Activated gamma-delta T cell (primary cell): ENCODE results near the gene RIPOR2.

Experiments used
- DNase-seq: peaks from one replicate; lab custom pipeline; 2025; lab: John Stamatoyannopoulos, UW
- total RNA-seq, 2 donors: gene quantifications; one replicate each; lab custom pipeline; 2026; lab: John Stamatoyannopoulos, UW

Gene RIPOR2, protein sequence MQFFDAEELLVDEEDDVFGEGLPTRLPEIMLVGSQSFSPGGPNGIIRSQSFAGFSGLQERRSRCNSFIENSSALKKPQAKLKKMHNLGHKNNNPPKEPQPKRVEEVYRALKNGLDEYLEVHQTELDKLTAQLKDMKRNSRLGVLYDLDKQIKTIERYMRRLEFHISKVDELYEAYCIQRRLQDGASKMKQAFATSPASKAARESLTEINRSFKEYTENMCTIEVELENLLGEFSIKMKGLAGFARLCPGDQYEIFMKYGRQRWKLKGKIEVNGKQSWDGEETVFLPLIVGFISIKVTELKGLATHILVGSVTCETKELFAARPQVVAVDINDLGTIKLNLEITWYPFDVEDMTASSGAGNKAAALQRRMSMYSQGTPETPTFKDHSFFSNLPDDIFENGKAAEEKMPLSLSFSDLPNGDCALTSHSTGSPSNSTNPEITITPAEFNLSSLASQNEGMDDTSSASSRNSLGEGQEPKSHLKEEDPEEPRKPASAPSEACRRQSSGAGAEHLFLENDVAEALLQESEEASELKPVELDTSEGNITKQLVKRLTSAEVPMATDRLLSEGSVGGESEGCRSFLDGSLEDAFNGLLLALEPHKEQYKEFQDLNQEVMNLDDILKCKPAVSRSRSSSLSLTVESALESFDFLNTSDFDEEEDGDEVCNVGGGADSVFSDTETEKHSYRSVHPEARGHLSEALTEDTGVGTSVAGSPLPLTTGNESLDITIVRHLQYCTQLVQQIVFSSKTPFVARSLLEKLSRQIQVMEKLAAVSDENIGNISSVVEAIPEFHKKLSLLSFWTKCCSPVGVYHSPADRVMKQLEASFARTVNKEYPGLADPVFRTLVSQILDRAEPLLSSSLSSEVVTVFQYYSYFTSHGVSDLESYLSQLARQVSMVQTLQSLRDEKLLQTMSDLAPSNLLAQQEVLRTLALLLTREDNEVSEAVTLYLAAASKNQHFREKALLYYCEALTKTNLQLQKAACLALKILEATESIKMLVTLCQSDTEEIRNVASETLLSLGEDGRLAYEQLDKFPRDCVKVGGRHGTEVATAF
- 490 to 1,126 reads per million in 2 donors for total RNA-seq

DNA sequence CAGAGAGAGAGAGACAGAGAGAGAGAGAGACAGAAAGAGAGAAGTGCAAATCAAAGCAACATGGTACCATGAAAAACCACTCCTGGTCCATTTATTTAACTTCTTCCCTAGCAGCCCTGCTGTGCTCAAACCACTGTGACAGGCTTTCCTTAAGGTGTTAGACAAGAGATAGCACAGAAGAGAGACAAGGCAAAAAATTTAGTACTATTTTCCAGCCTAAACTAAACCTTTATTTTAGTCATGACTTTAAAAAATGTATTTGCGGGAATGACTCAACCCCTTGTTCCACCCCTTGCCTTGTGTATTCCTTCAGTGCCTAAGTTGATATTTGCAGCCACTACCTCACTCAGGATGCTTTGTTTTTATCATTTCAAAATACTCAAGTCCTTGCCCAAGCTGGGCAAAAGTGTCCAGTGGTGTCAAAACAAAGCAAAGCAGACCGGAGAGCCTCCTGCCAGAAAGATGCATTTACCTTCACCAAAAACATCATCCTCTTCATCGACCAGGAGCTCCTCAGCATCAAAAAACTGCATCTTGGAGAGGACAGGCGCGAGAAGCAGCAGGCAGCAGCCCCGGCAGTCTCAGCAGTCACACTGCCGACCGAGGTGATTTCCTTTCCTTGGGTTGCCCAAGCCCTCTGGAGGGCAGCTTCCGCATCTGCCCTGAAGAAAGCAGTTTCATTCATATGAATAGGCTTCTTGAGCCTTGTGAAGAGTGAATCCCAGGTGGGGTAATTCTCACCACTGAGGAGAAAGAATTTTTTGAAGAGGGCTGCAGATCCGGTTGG is at the start of gene RIPOR2:
RIPOR2 (minus strand) TSS at position 595 of the 787 bp plus-strand sequence; CDS start at position 533, 62 bp downstream.
- peak; percentile 35 for DNase-seq

DNA sequence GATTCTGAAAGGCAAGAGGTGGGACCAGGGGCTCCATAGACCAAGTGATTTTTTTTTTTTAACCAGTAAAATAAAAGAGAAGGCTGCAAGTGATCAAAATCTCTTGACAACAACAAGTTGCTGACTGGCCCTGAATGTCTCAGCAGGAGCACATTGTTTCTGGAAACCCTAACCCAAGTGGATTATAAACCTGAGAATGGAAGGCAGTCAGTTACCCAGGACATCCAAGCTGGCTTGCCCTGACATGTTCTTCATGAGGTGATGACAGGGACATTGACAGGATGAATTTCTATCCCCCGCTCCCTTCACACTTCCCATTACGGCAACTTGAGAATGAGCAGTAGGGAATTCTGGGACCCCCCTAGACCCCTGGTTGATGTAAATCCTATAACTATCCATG is 49.6 kb upstream of the RIPOR2 start:
- DNase-seq = no peak

DNA sequence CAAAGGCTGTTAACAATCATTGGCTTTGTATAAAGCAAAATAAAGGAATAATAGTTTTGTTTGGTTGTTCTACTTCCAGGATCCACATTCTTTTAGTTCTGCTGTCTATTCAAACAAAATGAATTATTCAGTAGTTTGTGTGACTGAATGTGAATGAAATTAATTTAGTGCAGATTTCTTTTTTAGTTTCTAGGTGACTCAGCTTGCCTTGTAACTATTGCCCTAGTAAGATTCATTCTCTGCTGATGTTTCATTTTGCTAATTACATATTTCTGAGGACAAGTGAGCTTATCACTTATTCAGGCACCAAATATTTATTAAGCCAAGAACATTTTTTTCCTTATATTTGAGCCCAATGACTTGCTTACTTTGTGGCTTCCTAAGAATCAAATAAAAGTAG is 46.5 kb upstream of the RIPOR2 start:
- DNase-seq = no peak

DNA sequence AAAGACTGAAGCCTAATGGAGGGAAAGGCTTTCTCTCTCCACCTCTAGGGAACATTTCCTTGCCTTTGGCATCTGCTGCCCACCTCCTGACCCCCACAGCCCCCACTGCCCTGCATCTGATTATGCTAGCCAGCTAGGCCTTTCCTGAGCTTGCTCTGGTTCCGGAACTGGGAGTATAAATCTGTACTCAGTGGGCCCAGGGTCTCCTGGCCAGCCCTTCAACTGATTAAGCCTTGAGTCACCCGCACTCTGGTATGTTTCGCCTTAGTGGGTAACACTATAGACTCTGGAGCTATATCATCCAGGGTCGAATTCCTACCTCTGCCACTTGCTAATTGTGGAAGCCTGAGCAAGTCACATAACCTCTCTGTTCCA is 45.6 kb upstream of the RIPOR2 start:
- DNase-seq = no peak

DNA sequence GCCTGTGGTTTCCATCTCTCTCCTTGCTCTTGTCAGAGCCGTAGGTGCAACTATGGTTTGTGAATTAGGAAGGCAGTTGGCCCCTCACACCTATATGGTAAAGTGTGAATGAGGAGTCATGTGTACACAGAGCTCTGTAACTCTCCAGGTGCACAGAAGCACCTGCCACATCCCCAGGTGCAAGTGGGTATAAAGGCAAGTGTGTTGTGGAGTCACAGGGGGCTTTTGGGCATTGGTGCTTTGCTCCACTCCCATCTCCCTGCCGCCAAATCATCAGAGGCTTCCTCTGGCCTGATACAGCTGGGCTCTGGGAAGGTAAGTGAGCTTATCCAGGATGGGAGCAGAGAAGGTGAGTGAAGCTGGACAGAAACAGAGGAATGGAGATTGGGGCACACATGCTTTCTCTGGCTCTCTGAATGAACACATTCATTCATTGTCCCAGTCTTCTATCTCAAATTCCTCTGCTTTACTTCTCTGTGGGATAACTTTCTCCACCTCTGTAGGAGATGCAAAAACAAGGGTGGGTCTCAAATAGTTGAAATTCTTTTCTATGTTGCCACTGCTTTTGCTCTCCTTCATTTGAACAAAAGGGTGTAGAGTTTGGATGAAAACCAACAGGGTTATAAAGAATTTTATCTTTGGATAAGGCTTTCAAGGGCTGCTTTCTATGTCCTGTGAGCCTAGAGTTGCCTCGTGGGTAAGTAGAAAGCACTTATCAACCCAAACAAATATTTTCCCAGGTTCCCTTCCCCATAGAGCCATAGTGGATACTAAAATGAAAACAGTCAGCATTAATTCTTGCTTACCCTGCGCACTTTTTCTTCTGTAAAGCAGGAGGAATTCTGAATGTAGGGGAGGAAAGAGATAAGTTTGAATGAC is 45.0 kb upstream of the RIPOR2 start:
- no peak for DNase-seq

DNA sequence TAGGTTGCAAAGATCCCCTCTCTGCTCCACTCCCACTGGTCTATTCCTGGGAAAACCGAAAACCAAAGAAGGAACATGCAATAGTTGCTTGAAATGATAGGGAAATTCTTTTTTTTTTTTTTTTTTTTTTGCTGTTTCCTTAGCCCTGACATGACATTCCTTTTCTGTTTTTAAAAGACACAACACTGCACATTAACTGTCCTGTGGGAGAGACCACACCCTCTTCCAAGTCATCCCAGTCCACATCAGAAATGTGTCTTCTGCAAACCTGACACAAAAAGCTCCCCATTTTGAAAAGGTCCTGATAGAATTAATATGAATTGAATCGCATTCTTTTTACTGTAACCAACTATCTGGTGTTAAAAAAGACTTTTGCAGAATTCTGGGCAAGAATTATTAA is 43.4 kb upstream of the RIPOR2 start:
- no peak for DNase-seq

DNA sequence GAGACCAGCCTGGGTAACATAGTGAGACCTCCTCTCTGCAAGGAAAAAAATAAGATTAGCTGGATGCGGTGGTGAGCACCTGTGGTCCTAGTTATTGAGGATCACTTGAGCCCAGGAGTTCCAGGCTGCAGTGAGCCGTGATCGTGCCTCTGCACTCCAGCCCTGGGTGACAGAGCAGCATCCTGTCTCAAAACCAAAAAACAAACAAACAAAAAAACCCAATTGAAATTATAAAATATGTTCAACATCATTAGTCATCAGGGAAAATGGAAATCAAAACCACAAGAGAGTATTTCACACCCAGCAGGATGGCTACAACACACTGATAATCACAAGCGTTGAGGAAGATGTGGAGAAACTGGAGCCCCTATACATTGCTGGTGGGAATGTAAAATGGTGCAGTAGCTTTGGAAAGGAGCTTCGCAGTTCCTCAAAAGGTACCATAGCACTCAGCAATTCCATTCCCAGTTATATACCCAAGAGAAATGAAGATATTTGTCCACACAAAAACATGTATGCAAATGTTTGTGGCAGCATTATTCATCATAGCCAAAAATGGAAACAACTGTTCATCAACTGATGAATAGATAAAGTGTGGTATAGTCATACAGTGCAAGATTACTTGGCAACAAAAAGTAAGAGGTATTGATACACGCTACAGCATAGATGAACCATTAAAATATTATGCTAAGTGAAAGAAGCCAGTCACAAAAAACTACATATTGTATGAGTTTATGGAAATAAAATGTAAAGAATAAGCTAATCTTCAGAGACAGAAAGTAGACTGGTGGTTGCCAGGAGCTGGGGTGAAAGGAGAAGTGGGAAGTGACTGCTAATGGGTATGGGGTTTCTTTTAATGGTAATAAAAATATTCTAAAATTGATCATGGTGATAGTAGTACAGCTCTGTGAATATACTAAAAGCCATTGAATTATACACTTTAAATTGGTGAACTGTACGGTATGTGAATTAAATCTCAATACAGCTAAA is 38.7 kb upstream of the RIPOR2 start:
- DNase-seq = no peak

DNA sequence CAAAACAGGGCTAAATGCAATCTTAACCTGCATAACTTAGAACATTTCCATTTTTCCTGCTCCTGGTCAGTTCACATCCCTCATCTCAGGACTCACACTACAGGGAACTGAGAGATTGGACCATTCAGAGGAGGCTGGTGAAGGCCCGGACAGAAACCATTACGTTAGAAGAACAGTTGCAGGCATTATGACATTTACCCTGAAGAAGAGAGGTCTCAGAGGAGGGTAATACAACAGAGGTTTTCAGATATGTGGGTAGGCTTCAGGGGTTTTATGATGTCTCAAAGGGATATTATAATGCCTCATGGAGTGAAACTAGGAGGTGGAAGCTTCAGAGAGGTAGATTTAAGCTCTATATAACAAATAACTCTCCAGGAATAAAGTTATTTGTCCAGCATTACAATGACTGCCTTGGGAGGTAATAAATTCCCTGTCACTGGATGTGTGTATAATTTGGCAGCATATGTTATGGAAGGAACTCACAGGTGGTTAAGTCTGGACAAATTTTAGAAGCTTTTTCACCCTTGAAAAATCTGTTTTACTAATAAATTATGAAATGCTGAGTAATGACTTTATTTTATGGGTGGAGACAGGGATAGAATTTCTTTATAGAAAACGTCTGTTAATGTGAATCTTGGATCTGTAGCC is 36.7 kb upstream of the RIPOR2 start:
- DNase-seq = no peak

DNA sequence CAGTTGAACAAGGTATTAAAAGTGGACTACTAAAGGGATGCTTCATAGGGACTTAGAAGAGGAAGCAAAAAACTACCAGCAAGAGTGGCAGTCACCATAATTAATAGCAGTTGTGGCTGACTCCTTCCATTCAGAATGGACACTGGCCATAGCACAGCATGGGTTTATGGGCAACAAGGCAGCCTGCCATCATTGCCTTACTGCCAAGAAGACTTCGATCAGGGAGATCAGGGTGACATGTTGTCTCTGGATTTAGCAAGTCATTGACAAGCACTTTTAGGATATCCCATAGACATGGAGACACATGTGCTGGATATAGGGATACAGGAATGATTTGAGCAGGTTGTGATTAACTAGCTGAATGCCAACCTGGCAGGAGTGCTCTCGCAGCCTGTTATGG is 35.3 kb upstream of the RIPOR2 start:
- DNase-seq = no peak

DNA sequence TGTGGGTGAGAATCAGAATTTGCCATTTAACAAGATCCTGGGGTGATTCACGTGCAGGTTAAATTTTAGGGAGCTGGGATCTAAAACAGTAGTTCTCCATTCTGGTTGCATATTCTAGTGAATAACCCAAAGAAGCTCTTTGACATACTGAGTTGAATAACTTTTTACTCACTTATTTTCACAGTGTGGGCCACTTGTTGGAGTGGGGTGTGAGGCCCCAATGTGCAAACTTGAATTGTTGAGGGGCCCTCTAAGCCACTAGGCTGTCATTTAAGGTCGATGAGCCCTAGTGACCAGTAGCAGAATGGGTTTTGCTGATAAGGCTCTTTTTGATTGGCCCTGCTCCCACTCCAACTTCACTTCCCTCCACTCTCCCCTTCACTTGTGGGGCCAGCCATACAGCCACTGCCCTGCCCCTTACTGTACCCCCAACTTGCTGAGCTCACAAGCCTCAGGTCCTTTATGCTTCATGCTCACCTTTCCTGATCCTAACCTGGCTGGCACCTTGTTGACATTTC is 33.6 kb upstream of the RIPOR2 start:
- no peak for DNase-seq

DNA sequence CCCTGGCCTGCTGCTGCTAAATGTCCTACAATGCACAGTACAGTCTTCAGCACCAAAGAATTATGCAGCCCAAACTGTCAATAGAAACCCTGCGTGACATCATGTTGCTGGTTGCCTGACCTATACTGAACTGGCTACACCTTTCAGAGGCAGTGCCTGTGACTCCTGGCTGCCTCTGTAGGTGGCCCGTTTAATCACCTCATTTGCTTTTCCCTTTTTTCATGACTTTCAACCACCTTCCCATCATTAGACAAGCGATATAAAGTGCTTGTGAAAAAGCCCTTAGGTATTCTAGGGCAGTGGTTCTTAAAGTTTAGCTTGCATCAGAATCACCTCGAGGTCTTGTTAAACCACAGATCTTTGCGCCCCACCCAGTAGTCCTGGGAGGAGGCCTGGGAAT is 33.0 kb upstream of the RIPOR2 start:
- no peak for DNase-seq

DNA sequence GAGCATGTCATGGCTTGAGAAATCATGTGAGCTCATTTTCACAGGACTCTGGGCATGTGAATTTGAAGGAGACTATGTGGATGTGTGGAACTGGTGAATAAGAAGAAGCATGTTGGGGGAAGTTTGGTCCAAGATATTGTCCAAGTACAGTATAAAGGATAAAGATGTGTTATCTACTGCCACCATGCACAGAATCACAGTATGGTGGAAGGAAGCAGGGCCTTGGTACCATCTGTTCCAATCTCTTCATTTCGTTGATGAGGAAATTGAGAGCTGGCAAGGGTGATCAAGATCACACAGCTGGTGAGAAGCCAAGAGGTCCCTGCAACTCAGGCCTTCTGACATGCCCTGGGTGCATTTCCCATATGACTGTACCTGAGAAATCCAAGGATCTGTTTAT is 31.5 kb upstream of the RIPOR2 start:
- DNase-seq = no peak

DNA sequence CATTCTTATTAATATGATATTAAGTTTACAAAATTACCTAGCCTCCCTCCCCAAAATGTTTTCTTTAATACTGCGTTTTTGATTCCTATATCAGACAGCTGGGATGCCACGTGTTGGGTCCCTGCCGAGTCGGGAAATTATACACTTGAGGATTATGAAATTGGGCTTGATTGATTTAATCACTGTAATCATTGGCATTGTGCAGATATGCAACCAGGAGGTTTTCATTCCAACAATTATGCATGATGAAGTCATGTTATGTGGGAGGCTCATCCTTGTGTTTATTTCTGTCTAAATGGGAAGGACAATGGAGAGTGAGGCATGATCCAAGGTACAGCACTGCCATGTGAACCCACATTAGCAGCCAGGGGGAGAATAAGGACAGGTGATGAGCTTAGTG is 30.6 kb upstream of the RIPOR2 start:
- DNase-seq = no peak

DNA sequence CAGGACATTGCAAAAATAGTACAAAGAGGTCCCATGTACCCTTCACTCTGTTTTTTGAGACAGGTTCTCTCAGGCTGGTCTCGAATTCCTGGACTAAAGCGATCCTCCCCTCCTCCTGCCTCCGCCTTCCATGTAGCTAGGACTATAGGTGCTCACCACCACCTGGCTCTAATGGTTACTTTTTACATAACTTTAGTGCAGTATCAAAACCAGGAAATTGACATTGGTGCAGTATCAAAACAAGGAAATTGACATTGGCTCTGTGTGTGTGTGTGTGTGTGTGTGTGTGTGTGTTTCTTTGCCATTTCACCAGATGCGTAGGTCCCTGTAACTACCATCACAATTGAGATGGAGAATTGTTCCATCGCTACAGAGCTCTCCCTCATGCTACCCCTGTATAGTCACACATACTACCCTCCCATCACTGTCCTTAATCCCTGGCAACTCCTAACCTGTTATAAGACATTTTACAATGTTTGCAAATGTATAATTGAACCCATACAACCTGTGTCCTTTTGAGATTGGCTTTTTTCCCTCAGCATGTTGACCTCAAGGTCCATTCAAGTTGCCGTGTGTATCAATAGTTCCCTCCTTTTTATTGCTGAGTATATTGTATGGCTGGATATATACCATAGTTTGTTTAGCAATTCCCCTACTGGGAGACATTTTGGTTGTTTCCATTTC is 28.3 kb upstream of the RIPOR2 start:
- no peak for DNase-seq

DNA sequence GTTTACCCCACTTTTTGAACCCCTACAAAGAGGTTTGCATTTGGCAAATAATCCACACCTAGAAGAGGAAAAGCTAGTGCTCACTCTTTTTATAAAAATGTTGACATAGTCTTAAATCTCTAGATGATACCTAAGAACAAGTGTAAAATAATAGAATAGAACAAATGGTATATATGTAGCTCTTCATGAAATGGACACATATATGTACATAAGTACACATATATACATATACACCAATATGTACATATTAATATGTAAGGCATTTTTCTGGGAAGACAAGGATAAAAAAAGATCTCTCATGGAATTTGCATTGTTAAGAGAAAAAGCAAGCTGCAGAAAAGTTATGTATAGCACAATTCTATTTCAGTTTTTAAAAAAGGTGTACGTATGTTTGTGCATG is 27.6 kb upstream of the RIPOR2 start:
- DNase-seq = no peak

DNA sequence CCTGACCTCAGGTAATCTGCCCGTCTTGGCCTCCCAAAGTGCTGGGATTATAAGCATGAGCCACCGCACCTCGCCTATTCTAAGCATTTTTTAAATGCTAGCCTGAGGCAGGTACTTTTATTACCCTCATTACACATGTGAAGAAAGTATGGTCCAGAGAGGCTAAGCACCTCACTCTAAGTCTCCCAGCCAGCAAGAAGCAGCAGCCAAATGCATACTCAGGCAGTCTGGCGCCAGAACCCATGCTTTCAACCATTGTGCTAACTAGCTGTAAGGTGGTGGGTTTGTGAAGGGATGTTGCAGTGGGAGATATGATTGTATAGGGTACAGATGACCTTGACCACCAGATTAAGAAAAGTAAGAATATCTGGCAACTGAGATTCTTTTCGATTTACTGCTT is 26.1 kb upstream of the RIPOR2 start:
- DNase-seq = no peak

DNA sequence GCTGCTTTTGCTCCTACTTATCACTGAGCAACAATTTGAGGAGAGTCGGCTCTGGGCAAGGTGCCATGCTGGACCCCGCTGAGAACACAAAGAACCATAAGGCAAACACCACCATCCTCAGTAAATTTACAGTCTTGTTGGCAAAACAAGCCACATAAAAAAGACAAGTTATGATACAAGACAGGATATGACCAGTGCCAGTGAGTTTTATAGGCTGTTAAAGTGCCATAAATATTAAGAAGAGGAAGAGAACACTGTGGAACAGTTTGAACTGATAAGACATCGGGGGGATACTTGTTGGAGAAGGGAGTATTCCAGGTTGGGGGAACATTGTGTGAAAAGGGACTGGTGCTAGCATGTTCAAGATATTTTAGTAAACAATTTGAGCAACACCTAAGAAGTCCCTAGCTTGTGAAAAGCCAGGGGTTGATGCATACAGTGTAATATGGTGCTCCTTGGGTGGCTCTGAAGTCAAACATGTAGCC is 25.3 kb upstream of the RIPOR2 start:
- no peak for DNase-seq

DNA sequence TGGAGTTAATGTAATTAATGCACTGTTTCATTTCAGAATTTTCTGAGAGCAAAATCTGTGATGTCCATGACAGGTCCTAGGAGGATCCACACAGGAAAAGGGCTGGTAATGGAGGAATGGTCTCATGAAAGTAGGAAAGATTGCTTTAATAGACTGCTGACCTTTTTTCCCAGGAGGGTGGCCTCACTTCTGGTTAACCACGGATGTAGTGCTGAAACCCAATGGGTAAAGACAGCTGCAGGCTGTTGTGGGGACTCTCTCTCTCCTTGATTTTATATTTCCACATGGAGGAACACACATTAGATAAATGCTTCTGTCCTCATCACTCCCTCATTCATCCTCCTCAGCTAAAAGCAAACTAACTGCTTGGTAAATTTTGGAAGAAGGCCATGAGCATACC is 23.6 kb upstream of the RIPOR2 start:
- no peak for DNase-seq
